Naive B cell (primary cell): ENCODE results near the gene SAMD4A. TPM values are rescaled to one million over a fixed set of nuclear protein-coding genes. Genes with fewer than 3 reads are reported as not detected.

Experiments
- ATAC-seq, 2 donors: fragments of 150-1000 bp; cut with Tn5 transposase; 2 replicates each; pipeline ENCODE4 v1.10.0; 2021; ENCODE audit warnings: low read depth in 2 of 2, mild to moderate bottlenecking in 2 of 2, moderate library complexity in 2 of 2
- DNase-seq: peaks from one replicate; pipeline ENCODE4 v3.0.0; 2022
- H3K27ac Mint-ChIP-seq, 6 donors: one replicate each; pipeline ENCODE4 v1.8.0; 2020 to 2022; ENCODE audit warnings: mild to moderate bottlenecking in 6 of 6, mixed read lengths in 6 of 6, moderate library complexity in 5 of 6, inconsistent platforms in 2 of 6
- H3K27me3 Mint-ChIP-seq, 3 donors: one replicate each; pipeline ENCODE4 v1.8.0; 2021 to 2022; ENCODE audit warnings: mixed read lengths in 3 of 3, mild to moderate bottlenecking in 1 of 3
- H3K36me3 Mint-ChIP-seq, 2 donors: one replicate each; pipeline ENCODE4 v1.8.0; 2020 to 2022; ENCODE audit warnings: mixed read lengths in 2 of 2, inconsistent platforms in 1 of 2, mild to moderate bottlenecking in 1 of 2
- H3K4me1 Mint-ChIP-seq, 3 donors: one replicate each; pipeline ENCODE4 v1.8.0; 2020 to 2022; ENCODE audit warnings: mixed read lengths in 3 of 3, inconsistent platforms in 1 of 3, mild to moderate bottlenecking in 1 of 3, moderate library complexity in 1 of 3
- H3K4me3 Mint-ChIP-seq, 8 donors: one replicate each; pipeline ENCODE4 v1.8.0; 2020 to 2022; ENCODE audit warnings: mild to moderate bottlenecking in 8 of 8, mixed read lengths in 8 of 8, moderate library complexity in 8 of 8, inconsistent platforms in 2 of 8
- H3K9me3 Mint-ChIP-seq, 7 donors: one replicate each; pipeline ENCODE4 v1.8.0; 2020 to 2022; ENCODE audit warnings: mixed read lengths in 7 of 7, mild to moderate bottlenecking in 5 of 7, inconsistent platforms in 2 of 7, moderate library complexity in 1 of 7
- polyA plus RNA-seq, 6 donors: library from polyadenylated mRNA; unstranded; fragments of 300-500 nt; fragmentation: Illumina TruSeq; gene quantifications; one replicate each; pipeline ENCODE4 v1.2.3, GENCODE V29; 2021; ENCODE audit warnings: low read depth in 6 of 6

Gene SAMD4A
- polyA plus RNA-seq, result 1 to 10 TPM in 4 of 6 donors, under 1 TPM in 1, not detected in 1; 0.84 to 2.1 (median 1.2) TPM

- Mint-ChIP-seq H3K4me1 (peaks cover 18 to 33% (median 25%) of the 10 kb centered on the region in 3 donors), H3K27ac (peak within 1 kb of the TSS; percentile 95 to 100 (median 98)), H3K9me3 (no peaks in the 10 kb centered on the region), H3K27me3 (no peaks in the 10 kb centered on the region), H3K4me3 (peak within 1 kb of the TSS; percentile 97 to 100 (median 99)), H3K36me3 (peaks cover 0 to under 1% of the 10 kb centered on the region in 2 donors)
- DNase-seq (peak; percentile 62), ATAC-seq (peak; percentile 27 to 32)
Measured at GRCh38 chr14:54566410-54567223, at the start of gene SAMD4A. SAMD4A (plus strand) TSS chr14:54567128; CDS start chr14:54567917, 789 bp downstream.

- peaks cover 10 to 15% of the 10 kb centered on the region in 2 donors for H3K36me3 Mint-ChIP-seq
- peaks cover 0 to 9% (median 0%) of the 10 kb centered on the region in 3 donors for H3K4me1 Mint-ChIP-seq
- H3K27me3 Mint-ChIP-seq, result no peaks in the 10 kb centered on the region
- no peak overlapping the region for H3K4me3 Mint-ChIP-seq
- H3K9me3 Mint-ChIP-seq, result no peaks in the 10 kb centered on the region
- ATAC-seq, result no peak
- no peak overlapping the region for H3K27ac Mint-ChIP-seq
- no peak for DNase-seq
Measured at GRCh38 chr14:54524410-54524809, 42.5 kb upstream of the SAMD4A start.

- Mint-ChIP-seq H3K36me3 (peaks cover 5 to 12% of the 10 kb centered on the region in 2 donors), H3K4me1 (peaks cover 11 to 15% (median 15%) of the 10 kb centered on the region in 3 donors), H3K4me3 (no peak overlapping the region), H3K9me3 (no peaks in the 10 kb centered on the region), H3K27ac (no peak overlapping the region), H3K27me3 (no peaks in the 10 kb centered on the region)
- ATAC-seq (no peak), DNase-seq (no peak)
Measured at GRCh38 chr14:54528973-54529372, 38.0 kb upstream of the SAMD4A start.

- ATAC-seq (no peak), DNase-seq (no peak)
- H3K36me3 Mint-ChIP-seq, result peaks cover 0 to 4% of the 10 kb centered on the region in 2 donors
- no peak overlapping the region for H3K27ac Mint-ChIP-seq
- no peaks in the 10 kb centered on the region for H3K9me3 Mint-ChIP-seq
- no peak overlapping the region for H3K4me3 Mint-ChIP-seq
- peaks cover 11 to 15% (median 15%) of the 10 kb centered on the region in 3 donors for H3K4me1 Mint-ChIP-seq
- no peaks in the 10 kb centered on the region for H3K27me3 Mint-ChIP-seq
Measured at GRCh38 chr14:54529811-54530210, 37.1 kb upstream of the SAMD4A start.

- no peaks in the 10 kb centered on the region for H3K27me3 Mint-ChIP-seq
- H3K4me3 Mint-ChIP-seq, result peak overlapping the region in 2 of 8 donors; percentile 24 to 64
- peaks cover 3 to 9% of the 10 kb centered on the region in 2 donors for H3K36me3 Mint-ChIP-seq
- DNase-seq (no peak), ATAC-seq (peak; percentile 76 to 81)
- peaks cover 11 to 15% (median 15%) of the 10 kb centered on the region in 3 donors for H3K4me1 Mint-ChIP-seq
- no peaks in the 10 kb centered on the region for H3K9me3 Mint-ChIP-seq
- H3K27ac Mint-ChIP-seq, result peak overlapping the region; percentile 10 to 56 (median 24)
Measured at GRCh38 chr14:54532111-54533012, 34.6 kb upstream of the SAMD4A start.

GRCh38 chr14:54533100-54533499 is 33.8 kb upstream of the SAMD4A start:
- H3K9me3 Mint-ChIP-seq, result no peaks in the 10 kb centered on the region

GRCh38 chr14:54535126-54535525 is 31.8 kb upstream of the SAMD4A start:
- Mint-ChIP-seq H3K4me1 (peaks cover 11 to 15% (median 15%) of the 10 kb centered on the region in 3 donors), H3K9me3 (no peaks in the 10 kb centered on the region), H3K4me3 (no peak overlapping the region), H3K36me3 (peaks cover 6 to 9% of the 10 kb centered on the region in 2 donors), H3K27ac (no peak overlapping the region), H3K27me3 (no peaks in the 10 kb centered on the region)
- DNase-seq (no peak), ATAC-seq (no peak)

More at GRCh38 chr14:54533100-54533499, 33.8 kb upstream of the SAMD4A start:
- Mint-ChIP-seq H3K4me1 (peaks cover 11 to 15% (median 15%) of the 10 kb centered on the region in 3 donors), H3K27ac (peak overlapping the region in 2 of 6 donors; percentile 10 to 76), H3K27me3 (no peaks in the 10 kb centered on the region), H3K36me3 (peaks cover 3 to 9% of the 10 kb centered on the region in 2 donors), H3K4me3 (no peak overlapping the region)
- DNase-seq, result no peak
- ATAC-seq, result no peak

GRCh38 chr14:54535646-54536045 is 31.3 kb upstream of the SAMD4A start:
- H3K9me3 Mint-ChIP-seq, result no peaks in the 10 kb centered on the region
- no peak for DNase-seq
- H3K27ac Mint-ChIP-seq, result peak overlapping the region in 1 of 6 donors; percentile 44
- H3K27me3 Mint-ChIP-seq, result no peaks in the 10 kb centered on the region
- no peak overlapping the region for H3K4me3 Mint-ChIP-seq
- H3K36me3 Mint-ChIP-seq, result peaks cover 6 to 9% of the 10 kb centered on the region in 2 donors
- H3K4me1 Mint-ChIP-seq, result peaks cover 11 to 15% (median 15%) of the 10 kb centered on the region in 3 donors
- no peak for ATAC-seq

GRCh38 chr14:54537651-54538050 is 29.3 kb upstream of the SAMD4A start:
- Mint-ChIP-seq H3K27ac (no peak overlapping the region), H3K9me3 (no peaks in the 10 kb centered on the region), H3K4me1 (peaks cover 3 to 8% (median 7%) of the 10 kb centered on the region in 3 donors), H3K4me3 (no peak overlapping the region), H3K27me3 (no peaks in the 10 kb centered on the region), H3K36me3 (peaks cover 6 to 9% of the 10 kb centered on the region in 2 donors)
- DNase-seq (no peak), ATAC-seq (no peak)

GRCh38 chr14:54538055-54538454 is 28.9 kb upstream of the SAMD4A start:
- Mint-ChIP-seq H3K4me1 (peaks cover 0 to 4% (median 3%) of the 10 kb centered on the region in 3 donors), H3K9me3 (no peaks in the 10 kb centered on the region), H3K27me3 (no peaks in the 10 kb centered on the region), H3K36me3 (peaks cover 6 to 9% of the 10 kb centered on the region in 2 donors), H3K4me3 (no peak overlapping the region), H3K27ac (no peak overlapping the region)
- ATAC-seq (no peak), DNase-seq (no peak)

GRCh38 chr14:54547583-54547982 is 19.3 kb upstream of the SAMD4A start:
- H3K9me3 Mint-ChIP-seq, result peaks cover 0 to 8% (median 0%) of the 10 kb centered on the region in 7 donors
- H3K4me3 Mint-ChIP-seq, result no peak overlapping the region
- DNase-seq (no peak), ATAC-seq (no peak)
- H3K4me1 Mint-ChIP-seq, result no peaks in the 10 kb centered on the region
- H3K27me3 Mint-ChIP-seq, result peaks cover 5% of the 10 kb centered on the region in 3 donors
- H3K27ac Mint-ChIP-seq, result no peak overlapping the region
- no peaks in the 10 kb centered on the region for H3K36me3 Mint-ChIP-seq

GRCh38 chr14:54548491-54548890 is 18.4 kb upstream of the SAMD4A start:
- ATAC-seq (no peak), DNase-seq (no peak)
- H3K4me1 Mint-ChIP-seq, result no peaks in the 10 kb centered on the region
- no peaks in the 10 kb centered on the region for H3K36me3 Mint-ChIP-seq
- peaks cover 5% of the 10 kb centered on the region in 3 donors for H3K27me3 Mint-ChIP-seq
- no peak overlapping the region for H3K4me3 Mint-ChIP-seq
- H3K27ac Mint-ChIP-seq, result peak overlapping the region in 1 of 6 donors; percentile 83
- peaks cover 0 to 8% (median 0%) of the 10 kb centered on the region in 7 donors for H3K9me3 Mint-ChIP-seq

- DNase-seq (no peak), ATAC-seq (no peak)
- Mint-ChIP-seq H3K27ac (no peak overlapping the region), H3K36me3 (no peaks in the 10 kb centered on the region), H3K4me3 (no peak overlapping the region), H3K4me1 (no peaks in the 10 kb centered on the region), H3K27me3 (peaks cover 5% of the 10 kb centered on the region in 3 donors), H3K9me3 (peaks cover 0 to 8% (median 0%) of the 10 kb centered on the region in 7 donors)
Measured at GRCh38 chr14:54549862-54550261, 17.1 kb upstream of the SAMD4A start.
